Keratinocyte (primary cell): ENCODE measurements around the gene VPS11.

ENCODE experiments used
- CTCF ChIP-seq, 3 experiments: IDR thresholded peaks in 1 of 3; conservative IDR thresholded peaks in 1 of 3; optimal IDR thresholded peaks in 1 of 3; 2 replicates in 2 of 3; 3 replicates in 1 of 3; pipeline versions ENCODE3 to v1.5.1; 2011; ENCODE audit warnings: low read length in 3 of 3, mild to moderate bottlenecking in 3 of 3, moderate library complexity in 2 of 3, control low read depth in 1 of 3, inconsistent platforms in 1 of 3; ENCODE audit not compliant: insufficient read depth in 2 of 3; ENCODE audit errors: extremely low read depth in 1 of 3
- EZH2 ChIP-seq: IDR thresholded peaks from one replicate; pipeline ENCODE4 v1.6.1; 2012; ENCODE audit warnings: inconsistent platforms, mild to moderate bottlenecking, low read length, moderate library complexity

GRCh38 chr11:119025099-119025473 lies 42.5 kb upstream of the VPS11 start:
- TF ChIP-seq EZH2 (no peak), CTCF (optimal IDR thresholded peaks at IDR 0.05 in 1 of 3, IDR thresholded peaks at IDR 0.05 in 1 of 3, conservative IDR thresholded peaks at IDR 0.05 in 1 of 3; ENCODE audit: extremely low read depth in 1 of 3, insufficient read depth in 2 of 3, low read length in 3 of 3) (no peak)
